ENCODE results near the gene GNG7.
"Not testable (repeated sequence)": the region's sequence is repeated elsewhere in the genome, so short reads cannot be mapped to it uniquely, and the experiment has no call there.

Gene GNG7

GRCh38 chr19:2713170-2713569 lies 10.7 kb upstream of the GNG7 start:
- DNase-seq (ENCODE audit: low read depth) = not testable (repeated sequence)

GRCh38 chr19:2711875-2712205 lies 9.3 kb upstream of the GNG7 start:
- DNase-seq (ENCODE audit: low read depth) = no peak

- no peak for DNase-seq (ENCODE audit: low read depth)
Measured at GRCh38 chr19:2711172-2711874, 8.8 kb upstream of the GNG7 start.

GRCh38 chr19:2706251-2706650 lies 3.8 kb upstream of the GNG7 start:
- DNase-seq (ENCODE audit: low read depth) = no peak

GRCh38 chr19:2703691-2704216 lies 1.3 kb upstream of the GNG7 start:
- DNase-seq (ENCODE audit: low read depth) = no peak

- no peak for DNase-seq (ENCODE audit: low read depth)
Measured at GRCh38 chr19:2703077-2703437, 563 bp upstream of the GNG7 start.

- no peak for DNase-seq (ENCODE audit: low read depth)
Measured at GRCh38 chr19:2701361-2702169, 929 bp downstream of the GNG7 start.

GRCh38 chr19:2700660-2701360 lies 1.7 kb downstream of the GNG7 start:
- DNase-seq (ENCODE audit: low read depth) = no peak

GRCh38 chr19:2699413-2700140 lies 2.9 kb downstream of the GNG7 start:
- DNase-seq (ENCODE audit: low read depth) = no peak

GRCh38 chr19:2694196-2694595 lies 8.3 kb downstream of the GNG7 start:
- DNase-seq (ENCODE audit: low read depth) = no peak

- DNase-seq (ENCODE audit: low read depth) = no peak
Measured at GRCh38 chr19:2693492-2694160, 8.9 kb downstream of the GNG7 start.

- DNase-seq (ENCODE audit: low read depth) = no peak
Measured at GRCh38 chr19:2691951-2692350, 10.5 kb downstream of the GNG7 start.

GRCh38 chr19:2690856-2691255 lies 11.6 kb downstream of the GNG7 start:
- DNase-seq (ENCODE audit: low read depth) = no peak

GRCh38 chr19:2686360-2686759 lies 16.1 kb downstream of the GNG7 start:
- DNase-seq (ENCODE audit: low read depth) = no peak

- no peak for DNase-seq (ENCODE audit: low read depth)
Measured at GRCh38 chr19:2685204-2685704, 17.2 kb downstream of the GNG7 start.

- no peak for DNase-seq (ENCODE audit: low read depth)
Measured at GRCh38 chr19:2683430-2684003, 19.0 kb downstream of the GNG7 start.

- DNase-seq (ENCODE audit: low read depth) = no peak
Measured at GRCh38 chr19:2680808-2681207, 21.7 kb downstream of the GNG7 start.

- DNase-seq (ENCODE audit: low read depth) = no peak
Measured at GRCh38 chr19:2679439-2679838, 23.1 kb downstream of the GNG7 start.

- DNase-seq (ENCODE audit: low read depth) = not testable (repeated sequence)
Measured at GRCh38 chr19:2678948-2679347, 23.5 kb downstream of the GNG7 start.

- no peak for DNase-seq (ENCODE audit: low read depth)
Measured at GRCh38 chr19:2678044-2678671, 24.3 kb downstream of the GNG7 start.

GRCh38 chr19:2676823-2677222 lies 25.7 kb downstream of the GNG7 start:
- DNase-seq (ENCODE audit: low read depth) = no peak
